MM.1S (cell line): ENCODE results near the gene C4orf33.

Experiments used
- CTCF ChIP-seq: fragments of 300-600 bp; sonication (generic); IDR thresholded peaks from 2 replicates; pipeline ENCODE4 v1.5.1; 2016; ENCODE audit warnings: antibody characterized with exemption, low read length, mixed read lengths
- EZH2 ChIP-seq: fragments of 300-600 bp; sonication (generic); optimal IDR thresholded peaks from 2 replicates; pipeline ENCODE3; 2017; ENCODE audit warnings: low read depth, mild to moderate bottlenecking, antibody characterized with exemption, low read length, mixed read lengths

- TF ChIP-seq CTCF: no peak
- no peak for TF ChIP-seq EZH2
Observed at GRCh38 chr4:129093191-129093920, 2.6 kb upstream of the C4orf33 start, which contains the start of gene SCLT1.
